Measurements from ENCODE around the gene RHPN2. TPM values are rescaled to one million over a fixed set of nuclear protein-coding genes. Genes with fewer than 3 reads are reported as not detected.
A peak's percentile ranks its signal among the peaks of the same experiment; 100 is the strongest.

The RHPN2 gene
- total and polyA plus RNA-seq, 2 of the 8 experiments (the other 6 are each of a cell fraction or from before 2014, with no cell fraction given) = 22.8 to 31.1 TPM

DNA sequence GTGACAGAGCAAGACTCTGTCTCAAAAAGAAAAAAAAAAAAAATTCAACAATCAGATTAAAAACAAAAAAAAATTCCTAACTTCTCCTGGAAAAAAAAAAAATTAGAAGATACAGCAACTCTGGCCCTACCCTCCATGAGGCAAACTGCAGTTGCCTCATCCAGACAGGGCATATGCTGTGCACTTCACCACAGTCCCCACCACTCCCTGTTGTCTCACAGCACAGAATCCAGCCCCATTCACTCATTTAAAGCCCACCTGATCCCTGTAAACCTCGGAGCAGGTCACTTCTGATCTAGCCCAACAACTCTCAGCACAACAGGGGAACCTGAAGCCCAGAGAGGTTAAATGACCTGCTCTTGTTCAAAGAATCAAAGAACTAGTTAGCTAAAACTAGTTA lies 24.9 kb downstream of the RHPN2 start:
- no peak overlapping the region for H3K14ac ChIP-seq (ENCODE audit: insufficient read length)
- H2BK15ac ChIP-seq (ENCODE audit: low read length) = no peak overlapping the region
- no peak overlapping the region for H3K4ac ChIP-seq (replicated peaks; ENCODE audit: insufficient read length, low read depth, low read length)
- DNase-seq (ENCODE audit: low read depth in 1 of 2, low spot score in 2 of 2) (no peak), FAIRE-seq (no peak)
- POLR2A ChIA-PET (ENCODE audit: partially characterized antibody) = no interaction called here
- H2AK5ac ChIP-seq (ENCODE audit: low read depth, low read length) = no peak overlapping the region
- no peak overlapping the region for H3K4me3 ChIP-seq (ENCODE audit: extremely low read depth in 1 of 4, insufficient read depth in 2 of 4, low read depth in 3 of 4, low read length in 4 of 4)
- H3K9ac ChIP-seq (replicated peaks in 1 of 4; ENCODE audit: extremely low read depth in 1 of 4, low read depth in 3 of 4, low read length in 3 of 4) = no peak overlapping the region
- H3K27me3 ChIP-seq (replicated peaks in 1 of 4; ENCODE audit: control insufficient read depth in 3 of 4, extremely low read depth in 1 of 4, insufficient read depth in 3 of 4, low read length in 3 of 4) = no peaks in the 10 kb centered on the region
- 90% methylated on average over 1 of the region's 1 CpG; no CpG with 5 or more reads in 1 of the 2 experiments for WGBS, 2 experiments (ENCODE audit: extremely low coverage in 1 of 2, insufficient coverage in 1 of 2, insufficient read length in 1 of 2, insufficient replicate concordance in 2 of 2, low coverage in 1 of 2, low lambda C conversion rate in 2 of 2, missing lambda C conversion rate in 1 of 2)
- H2BK20ac ChIP-seq (ENCODE audit: low read length) = no peak overlapping the region
- H3K27ac ChIP-seq (ENCODE audit: low read depth, low read length) = no peak overlapping the region
- no peak overlapping the region for H2BK120ac ChIP-seq (replicated peaks; ENCODE audit: low read depth, low read length)
- H3K9me3 ChIP-seq (ENCODE audit: insufficient read depth in 2 of 2, low read depth in 1 of 2, low read length in 1 of 2) = peaks cover 0 to 9% of the 10 kb centered on the region in 2 experiments; a peak in 2 of 4 replicates
- CTCF ChIA-PET (ENCODE audit: partially characterized antibody) = interaction anchor here (0.6 to 2.0 kb wide), 3 partner anchors 17 to 32 kb away, joined by 3 to 8 read pairs (median 5); no protein-coding TSS in a partner anchor
- H3K4me1 ChIP-seq (replicated peaks in 1 of 4; ENCODE audit: control insufficient read depth in 3 of 4, insufficient read depth in 4 of 4, low read length in 3 of 4) = peaks cover 0 to 6% (median 1%) of the 10 kb centered on the region in 4 experiments; a peak in 2 of 7 replicates
- no peak overlapping the region for H4K91ac ChIP-seq (replicated peaks; ENCODE audit: insufficient read length, low read length)
- peaks cover 0 to 53% of the 10 kb centered on the region in 2 experiments; a peak in 3 of 4 replicates for H3K79me2 ChIP-seq (ENCODE audit: control insufficient read depth in 1 of 2, insufficient read depth in 2 of 2, low read length in 2 of 2)
- TF ChIP-seq TCF12 (IDR thresholded peaks at IDR 0.05; ENCODE audit: low read depth, low read length) (no peak), BACH1 (IDR thresholded peaks at IDR 0.05; ENCODE audit: low read length) (no peak), KDM1A (IDR thresholded peaks at IDR 0.05; ENCODE audit: borderline replicate concordance, low read length) (0 out of 2 replicates have a peak, but pooled peaks have one; percentile 32), SRF (IDR thresholded peaks at IDR 0.05; ENCODE audit: low read depth, low read length) (no peak), TEAD4 (IDR thresholded peaks at IDR 0.05; ENCODE audit: low read depth, low read length) (no peak)
- H4K5ac ChIP-seq (ENCODE audit: insufficient read length, low read depth, low read length) = no peak overlapping the region
- H3K79me1 ChIP-seq (ENCODE audit: low read depth, low read length) = peaks cover 3% of the 10 kb centered on the region
- peaks cover 0 to 7% (median 2%) of the 10 kb centered on the region in 4 experiments; a peak in 1 of 8 replicates for H3K36me3 ChIP-seq (ENCODE audit: control insufficient read depth in 2 of 4, insufficient read depth in 4 of 4, low read length in 3 of 4)
- no peak overlapping the region for H3K56ac ChIP-seq (replicated peaks; ENCODE audit: insufficient read length, low read depth, low read length)
- H3K18ac ChIP-seq (ENCODE audit: extremely low read depth, low read length) = no peak overlapping the region
- H2BK12ac ChIP-seq (ENCODE audit: low read depth, low read length) = no peak overlapping the region
- no peak overlapping the region for H3K4me2 ChIP-seq (ENCODE audit: insufficient read depth in 1 of 2, low read depth in 2 of 2, low read length in 2 of 2)
- H4K20me1 ChIP-seq (replicated peaks in 1 of 2; ENCODE audit: control insufficient read depth in 1 of 2, insufficient read depth in 2 of 2, low read length in 2 of 2) = peaks cover 0 to 2% of the 10 kb centered on the region in 2 experiments
- H3K23ac ChIP-seq (ENCODE audit: insufficient read length) = no peak overlapping the region
- no peak overlapping the region for H4K8ac ChIP-seq (ENCODE audit: extremely low read depth, insufficient read depth, low read length)
- no peak overlapping the region for H2BK5ac ChIP-seq (ENCODE audit: low read depth, low read length)
- H3K23me2 ChIP-seq (ENCODE audit: low read depth, low read length) = 0 out of 2 replicates have a peak, but pooled peaks cover 1% of the 10 kb centered on the region
- H2AFZ ChIP-seq (ENCODE audit: low read length) = no peak overlapping the region
